Transverse colon (tissue), 3 donors: ENCODE measurements around the gene RHNO1.

Experiments used
- CTCF ChIP-seq, 5 experiments: fragments of 200-600 bp in 3 of 5; fragments of 450-650 bp in 2 of 5; sonication (generic) in 3 of 5; IDR thresholded peaks; 1 replicate in 2 of 5; 2 replicates in 3 of 5; pipeline ENCODE4 v1.5.1; 2016 to 2017; ENCODE audit warnings: antibody characterized with exemption in 5 of 5, inconsistent platforms in 3 of 5, mild to moderate bottlenecking in 2 of 5, moderate library complexity in 1 of 5
- POLR2A ChIP-seq: fragments of 450-650 bp; IDR thresholded peaks from one replicate; pipeline ENCODE4 v1.6.1; 2016; ENCODE audit warnings: antibody characterized with exemption, mild to moderate bottlenecking, moderate library complexity

GRCh38 chr12:2936301-2936700 lies 59.3 kb downstream of the RHNO1 start:
- TF ChIP-seq CTCF (IDR thresholded peaks at IDR 0.05) (no peak), POLR2A (no peak)
